ENCODE results near the gene CEP112. TPM values are rescaled to one million over a fixed set of nuclear protein-coding genes. Genes with fewer than 3 reads are reported as not detected.

The CEP112 gene
- total RNA-seq, 6 donors from 2014 or later, result 14.3 to 70.2 (median 31.0) TPM

DNA sequence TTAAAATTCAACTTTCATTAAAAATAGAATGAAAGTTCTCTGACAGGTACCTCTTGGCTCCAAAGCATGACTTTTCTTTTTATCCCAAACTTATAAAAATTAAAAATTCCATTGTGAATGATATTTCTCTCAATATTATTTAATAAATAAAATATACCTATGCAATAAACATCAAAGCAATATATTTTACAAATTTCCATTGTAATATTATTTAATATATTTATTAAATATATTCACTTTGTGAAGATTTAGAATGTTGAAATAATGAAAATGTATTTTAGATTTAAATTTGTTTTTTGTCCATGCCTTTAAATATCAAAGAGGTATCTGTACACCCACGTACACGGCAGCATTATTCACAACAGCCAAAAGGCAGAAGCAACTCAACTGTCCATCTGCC lies 147.8 kb downstream of the CEP112 start:
- ATAC-seq (ENCODE audit: low FRiP score in 2 of 2) (no peak), DNase-seq (no peak)
- WGBS, 2 donors, result 46 to 48% methylated on average over 2 of the region's 2 CpGs
- H3K9me3 ChIP-seq, result no peaks in the 10 kb centered on the region
- H3K27me3 ChIP-seq, result no peaks in the 10 kb centered on the region
- H3K4me1 ChIP-seq, result no peaks in the 10 kb centered on the region
- H3K27ac ChIP-seq, result no peak overlapping the region
- TF ChIP-seq, protein P1, sequence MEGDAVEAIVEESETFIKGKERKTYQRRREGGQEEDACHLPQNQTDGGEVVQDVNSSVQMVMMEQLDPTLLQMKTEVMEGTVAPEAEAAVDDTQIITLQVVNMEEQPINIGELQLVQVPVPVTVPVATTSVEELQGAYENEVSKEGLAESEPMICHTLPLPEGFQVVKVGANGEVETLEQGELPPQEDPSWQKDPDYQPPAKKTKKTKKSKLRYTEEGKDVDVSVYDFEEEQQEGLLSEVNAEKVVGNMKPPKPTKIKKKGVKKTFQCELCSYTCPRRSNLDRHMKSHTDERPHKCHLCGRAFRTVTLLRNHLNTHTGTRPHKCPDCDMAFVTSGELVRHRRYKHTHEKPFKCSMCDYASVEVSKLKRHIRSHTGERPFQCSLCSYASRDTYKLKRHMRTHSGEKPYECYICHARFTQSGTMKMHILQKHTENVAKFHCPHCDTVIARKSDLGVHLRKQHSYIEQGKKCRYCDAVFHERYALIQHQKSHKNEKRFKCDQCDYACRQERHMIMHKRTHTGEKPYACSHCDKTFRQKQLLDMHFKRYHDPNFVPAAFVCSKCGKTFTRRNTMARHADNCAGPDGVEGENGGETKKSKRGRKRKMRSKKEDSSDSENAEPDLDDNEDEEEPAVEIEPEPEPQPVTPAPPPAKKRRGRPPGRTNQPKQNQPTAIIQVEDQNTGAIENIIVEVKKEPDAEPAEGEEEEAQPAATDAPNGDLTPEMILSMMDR (IDR thresholded peaks at IDR 0.05), result no peak
- TF ChIP-seq EP300 (IDR thresholded peaks at IDR 0.05), result no peak
- no peak for TF ChIP-seq POLR2A (IDR thresholded peaks at IDR 0.05)
- no peak for TF ChIP-seq POLR2AphosphoS5 (IDR thresholded peaks at IDR 0.05)
- no peaks in the 10 kb centered on the region for H3K36me3 ChIP-seq
- no peak overlapping the region for H3K4me3 ChIP-seq

DNA sequence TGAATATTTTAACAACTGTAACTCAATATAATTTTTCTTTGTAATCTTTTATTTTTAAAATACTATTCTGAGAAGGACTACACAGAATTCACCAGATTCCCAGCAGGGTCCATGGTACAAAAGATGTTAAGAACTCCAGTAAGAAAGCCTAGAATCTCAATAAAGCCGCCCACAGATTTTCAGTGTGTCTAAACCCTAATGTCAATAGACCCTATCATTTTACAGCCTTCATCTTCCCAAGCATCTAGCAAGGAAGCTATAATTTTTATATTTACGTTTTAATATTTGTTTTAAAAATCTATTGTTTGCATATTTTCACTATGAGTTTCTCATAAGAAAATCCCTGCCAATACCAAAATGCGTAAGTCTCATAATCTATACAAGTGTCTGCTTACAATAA lies 148.5 kb downstream of the CEP112 start:
- Histone ChIP-seq H3K27ac (no peak overlapping the region), H3K36me3 (no peaks in the 10 kb centered on the region), H3K27me3 (no peaks in the 10 kb centered on the region), H3K4me1 (no peaks in the 10 kb centered on the region), H3K9me3 (no peaks in the 10 kb centered on the region), H3K4me3 (no peak overlapping the region)
- DNase-seq (no peak), ATAC-seq (ENCODE audit: low FRiP score in 2 of 2) (no peak)
- TF ChIP-seq POLR2A (IDR thresholded peaks at IDR 0.05) (no peak), EP300 (IDR thresholded peaks at IDR 0.05) (no peak), POLR2AphosphoS5 (IDR thresholded peaks at IDR 0.05) (no peak)
- TF ChIP-seq, protein P1 (IDR thresholded peaks at IDR 0.05), result no peak
- WGBS, 2 donors, result 87 to 91% methylated on average over 3 of the region's 3 CpGs

DNA sequence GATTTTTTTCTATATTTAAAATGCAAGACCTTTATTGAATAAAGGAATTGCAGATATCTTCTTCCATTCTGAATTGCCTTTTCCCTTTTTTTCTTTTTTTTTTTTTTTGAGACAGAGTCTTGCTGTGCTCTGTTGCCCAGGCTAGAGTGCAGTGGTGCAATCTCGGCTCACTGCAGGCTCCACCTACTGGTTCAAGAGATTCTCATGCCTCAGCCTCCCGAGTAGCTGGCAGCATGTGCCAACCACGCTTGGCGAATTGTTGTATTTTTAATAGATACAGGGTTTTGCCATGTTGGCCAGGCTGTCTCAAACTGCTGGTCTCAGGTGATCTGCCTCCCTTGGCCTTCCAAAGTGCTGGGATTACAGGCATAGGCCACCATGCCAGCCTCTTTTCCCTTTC lies 151.5 kb downstream of the CEP112 start:
- no peak overlapping the region for H3K4me3 ChIP-seq
- H3K36me3 ChIP-seq, result no peaks in the 10 kb centered on the region
- H3K27me3 ChIP-seq, result no peaks in the 10 kb centered on the region
- TF ChIP-seq POLR2AphosphoS5 (IDR thresholded peaks at IDR 0.05) (no peak), EP300 (IDR thresholded peaks at IDR 0.05) (no peak), POLR2A (IDR thresholded peaks at IDR 0.05) (no peak)
- TF ChIP-seq, protein P1 (IDR thresholded peaks at IDR 0.05), result no peak
- WGBS, 2 donors, result 67 to 71% methylated on average over 4 of the region's 4 CpGs
- no peaks in the 10 kb centered on the region for H3K9me3 ChIP-seq
- no peaks in the 10 kb centered on the region for H3K4me1 ChIP-seq
- ATAC-seq (ENCODE audit: low FRiP score in 2 of 2) (no peak), DNase-seq (peak in 1 of 2 donors; percentile 22)
- no peak overlapping the region for H3K27ac ChIP-seq

DNA sequence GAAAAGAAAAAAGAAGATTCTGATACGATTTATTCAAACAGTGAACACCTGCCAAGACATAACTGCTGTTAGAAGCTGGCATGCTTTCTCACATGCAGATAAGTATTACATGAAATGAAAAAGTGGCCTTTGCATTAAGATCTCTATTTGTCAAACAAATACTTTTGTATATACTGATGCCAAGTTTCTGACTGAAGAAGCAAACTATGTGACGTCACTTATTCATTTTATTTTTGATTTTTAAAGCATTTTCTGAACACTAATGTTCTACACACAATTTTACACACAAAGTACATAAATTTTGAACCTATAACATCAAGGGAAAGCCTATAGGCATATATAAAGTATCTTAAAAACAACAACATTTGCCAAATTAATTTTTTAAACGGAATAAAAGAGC lies 153.8 kb downstream of the CEP112 start:
- WGBS, 2 donors, result 40 to 45% methylated on average over 3 of the region's 3 CpGs

DNA sequence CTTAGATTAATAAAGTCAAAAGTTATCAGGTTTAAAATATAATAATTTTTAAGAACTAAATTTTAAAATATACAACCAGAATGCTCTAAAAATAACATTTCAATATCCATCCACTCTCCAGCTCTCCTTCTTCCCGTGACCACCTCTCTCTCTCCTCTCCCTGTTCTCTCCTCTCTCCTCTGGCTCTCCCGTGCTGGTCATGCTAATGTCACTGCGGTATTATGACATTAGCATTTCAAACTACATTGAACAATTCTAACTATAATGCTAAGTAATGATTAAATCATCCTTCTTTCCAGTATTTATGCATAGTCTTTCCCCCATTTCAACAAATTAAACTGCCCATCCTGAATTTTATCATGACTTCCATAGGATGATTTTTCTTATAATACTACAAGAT lies 154.7 kb downstream of the CEP112 start:
- Histone ChIP-seq H3K36me3 (no peaks in the 10 kb centered on the region), H3K4me3 (no peak overlapping the region), H3K27me3 (no peaks in the 10 kb centered on the region), H3K4me1 (no peaks in the 10 kb centered on the region), H3K9me3 (no peaks in the 10 kb centered on the region), H3K27ac (no peak overlapping the region)
- no peak for ATAC-seq (ENCODE audit: low FRiP score in 2 of 2)
- DNase-seq, result no peak
- WGBS, 2 donors, result 94 to 95% methylated on average over 3 of the region's 3 CpGs
- TF ChIP-seq EP300 (IDR thresholded peaks at IDR 0.05) (no peak), POLR2AphosphoS5 (IDR thresholded peaks at IDR 0.05) (no peak), POLR2A (IDR thresholded peaks at IDR 0.05) (no peak)
- TF ChIP-seq, protein P1 (IDR thresholded peaks at IDR 0.05), result no peak

More for the DNA sequence above, 153.8 kb downstream of the CEP112 start:
- Histone ChIP-seq H3K4me1 (no peaks in the 10 kb centered on the region), H3K9me3 (no peaks in the 10 kb centered on the region), H3K4me3 (no peak overlapping the region), H3K27ac (no peak overlapping the region), H3K27me3 (no peaks in the 10 kb centered on the region), H3K36me3 (no peaks in the 10 kb centered on the region)
- TF ChIP-seq, protein P1 (IDR thresholded peaks at IDR 0.05), result no peak
- TF ChIP-seq EP300 (IDR thresholded peaks at IDR 0.05), result no peak
- TF ChIP-seq POLR2AphosphoS5 (IDR thresholded peaks at IDR 0.05), result no peak
- no peak for DNase-seq
- ATAC-seq (ENCODE audit: low FRiP score in 2 of 2), result no peak
